ENCODE data around the gene SHROOM1.
A peak's percentile ranks its signal among the peaks of the same experiment; 100 is the strongest.

SHROOM1 gene

GRCh38 chr5:132825033-132825833 is 5.2 kb downstream of the SHROOM1 start:
- no peak for DNase-seq (ENCODE audit: low read depth in 2 of 2)

- DNase-seq (ENCODE audit: low read depth in 2 of 2): no peak
These were observed 6.0 kb downstream of the SHROOM1 start for GRCh38 chr5:132824426-132824825.

GRCh38 chr5:132823481-132824050 is 6.9 kb downstream of the SHROOM1 start:
- DNase-seq (ENCODE audit: low read depth in 2 of 2): no peak

- DNase-seq (ENCODE audit: low read depth in 2 of 2): no peak
These were observed 7.6 kb downstream of the SHROOM1 start for GRCh38 chr5:132822650-132823480.

- DNase-seq (ENCODE audit: low read depth in 2 of 2): no peak
These were observed 8.7 kb downstream of the SHROOM1 start for GRCh38 chr5:132821791-132822190.

- no peak for DNase-seq (ENCODE audit: low read depth in 2 of 2)
These were observed 9.1 kb downstream of the SHROOM1 start for GRCh38 chr5:132821350-132821749.

GRCh38 chr5:132820162-132820754 is 10.2 kb downstream of the SHROOM1 start:
- DNase-seq (ENCODE audit: low read depth in 2 of 2): peak; percentile 69 to 72

- no peak for DNase-seq (ENCODE audit: low read depth in 2 of 2)
These were observed 11.0 kb downstream of the SHROOM1 start for GRCh38 chr5:132819468-132819867.

GRCh38 chr5:132817011-132817410 is 13.4 kb downstream of the SHROOM1 start:
- no peak for DNase-seq (ENCODE audit: low read depth in 2 of 2)

GRCh38 chr5:132816554-132816953 is 13.9 kb downstream of the SHROOM1 start:
- no peak for DNase-seq (ENCODE audit: low read depth in 2 of 2)

GRCh38 chr5:132816083-132816482 is 14.4 kb downstream of the SHROOM1 start:
- no peak for DNase-seq (ENCODE audit: low read depth in 2 of 2)

- DNase-seq (ENCODE audit: low read depth in 2 of 2): no peak
These were observed 15.0 kb downstream of the SHROOM1 start for GRCh38 chr5:132815454-132815853.

GRCh38 chr5:132814503-132815294 is 15.7 kb downstream of the SHROOM1 start:
- DNase-seq (ENCODE audit: low read depth in 2 of 2): no peak

- no peak for DNase-seq (ENCODE audit: low read depth in 2 of 2)
These were observed 16.6 kb downstream of the SHROOM1 start for GRCh38 chr5:132813599-132814502.

- DNase-seq (ENCODE audit: low read depth in 2 of 2): no peak
These were observed 17.5 kb downstream of the SHROOM1 start, which contains the start of gene SOWAHA for GRCh38 chr5:132812781-132813598. TSS of gene SOWAHA (plus strand) at chr5:132813302. CDS start at chr5:132813622, 320 bp downstream.

GRCh38 chr5:132812123-132812765 is 18.2 kb downstream of the SHROOM1 start:
- DNase-seq (ENCODE audit: low read depth in 2 of 2): no peak

- DNase-seq (ENCODE audit: low read depth in 2 of 2): no peak
These were observed 19.8 kb downstream of the SHROOM1 start for GRCh38 chr5:132810605-132811004.

- no peak for DNase-seq (ENCODE audit: low read depth in 2 of 2)
These were observed 21.6 kb downstream of the SHROOM1 start for GRCh38 chr5:132808866-132809265.

- no peak for DNase-seq (ENCODE audit: low read depth in 2 of 2)
These were observed 22.0 kb downstream of the SHROOM1 start for GRCh38 chr5:132808448-132808847.

Measured in activated CD8-positive, alpha-beta memory T cell treated with anti-CD3 and anti-CD28 coated beads for 4 hours (primary cell).